ENCODE measurements around the gene DNAI4. TPM values are rescaled to one million over a fixed set of nuclear protein-coding genes. Genes with fewer than 3 reads are reported as not detected.
"Not testable (repeated sequence)": the region's sequence is repeated elsewhere in the genome, so short reads cannot be mapped to it uniquely, and the experiment has no call there.

Gene DNAI4
- total and polyA plus RNA-seq, 10 donors, result 0.78 to 8.1 (median 4.9) TPM

GRCh38 chr1:66809736-66810326 is 114.8 kb downstream of the DNAI4 start:
- Histone ChIP-seq H3K27ac (no peak overlapping the region), H3K4me3 (no peak overlapping the region), H3K9me3 (no peaks in the 10 kb centered on the region), H3K27me3 (replicated peaks in 1 of 7) (no peaks in the 10 kb centered on the region), H3K36me3 (no peaks in the 10 kb centered on the region), H3K4me1 (no peaks in the 10 kb centered on the region)
- DNase-seq, result no peak
- TF ChIP-seq CTCF (IDR thresholded peaks at IDR 0.05 in 8 of 11, conservative IDR thresholded peaks at IDR 0.05 in 3 of 11), result no peak
- TF ChIP-seq POLR2A (IDR thresholded peaks at IDR 0.05), result no peak
- no peak for TF ChIP-seq POLR2AphosphoS5 (IDR thresholded peaks at IDR 0.05)
- 70 to 85% (median 74%) methylated on average over 1 of the region's 1 CpG for WGBS, 5 donors
- intact Hi-C loops (cut with DNase I; ENCODE audit: low total_unique reads), result no loop called here

- intact Hi-C loops (cut with DNase I; ENCODE audit: low total_unique reads), result no loop called here
- TF ChIP-seq CTCF (IDR thresholded peaks at IDR 0.05 in 8 of 11, conservative IDR thresholded peaks at IDR 0.05 in 3 of 11) (no peak), POLR2A (IDR thresholded peaks at IDR 0.05) (no peak), POLR2AphosphoS5 (IDR thresholded peaks at IDR 0.05) (no peak)
- Histone ChIP-seq H3K4me1 (no peaks in the 10 kb centered on the region), H3K9me3 (no peaks in the 10 kb centered on the region), H3K27me3 (replicated peaks in 1 of 7) (no peaks in the 10 kb centered on the region), H3K4me3 (no peak overlapping the region), H3K27ac (no peak overlapping the region), H3K36me3 (no peaks in the 10 kb centered on the region)
- no peak for DNase-seq
- WGBS, 5 donors, result 86 to 96% (median 91%) methylated on average over 1 of the region's 1 CpG
These were observed 115.4 kb downstream of the DNAI4 start for GRCh38 chr1:66809245-66809644.

GRCh38 chr1:66795839-66796238 is 128.8 kb downstream of the DNAI4 start:
- H3K36me3 ChIP-seq; H3K9me3 ChIP-seq; H3K4me3 ChIP-seq; H3K4me1 ChIP-seq; H3K27ac ChIP-seq; intact Hi-C loops (cut with DNase I; ENCODE audit: low total_unique reads); H3K27me3 ChIP-seq (replicated peaks in 1 of 7); DNase-seq: not testable (repeated sequence)
- 88 to 96% (median 94%) methylated on average over 2 of the region's 2 CpGs for whole genome bisulfite sequencing, 5 donors

- no peaks in the 10 kb centered on the region for H3K36me3 ChIP-seq
- intact Hi-C loops (cut with DNase I; ENCODE audit: low total_unique reads), result no loop called here
These were observed 132.7 kb downstream of the DNAI4 start for GRCh38 chr1:66791621-66792610.

More at GRCh38 chr1:66791621-66792610, 132.7 kb downstream of the DNAI4 start:
- Histone ChIP-seq H3K4me1 (peaks cover 0 to 14% (median 0%) of the 10 kb centered on the region in 6 donors), H3K9me3 (no peaks in the 10 kb centered on the region), H3K27me3 (replicated peaks in 1 of 7) (no peaks in the 10 kb centered on the region), H3K4me3 (no peak overlapping the region), H3K27ac (no peak overlapping the region)
- DNase-seq, result no peak
- 89 to 94% (median 91%) methylated on average over 5 of the region's 5 CpGs for WGBS, 5 donors
- no peak for TF ChIP-seq POLR2A (IDR thresholded peaks at IDR 0.05)
- TF ChIP-seq CTCF (IDR thresholded peaks at IDR 0.05 in 8 of 11, conservative IDR thresholded peaks at IDR 0.05 in 3 of 11), result no peak
- TF ChIP-seq POLR2AphosphoS5 (IDR thresholded peaks at IDR 0.05), result no peak

Data from spleen (tissue), 11 donors.